ENCODE measurements around the gene DPP6. TPM values are rescaled to one million over a fixed set of nuclear protein-coding genes. Genes with fewer than 3 reads are reported as not detected.

The DPP6 gene
- total and polyA plus RNA-seq, 9 of the 15 experiments (the other 6 are each of a cell fraction or from before 2014, with no cell fraction given), result not detected

GRCh38 chr7:154677454-154677853, 625.3 kb downstream of the DPP6 start:
- intact Hi-C loops (cut with micrococcal nuclease), result loop anchor here (2.0 kb wide), 1 partner anchor 31 kb away; no protein-coding TSS in a partner anchor
- no TSS peak for BruUV-seq (replicated peaks)
- TF ChIP-seq SMAD3 (CRISPR knock-in tag; conservative IDR thresholded peaks at IDR 0.05), result no peak
- TF ChIP-seq RBBP5 (IDR thresholded peaks at IDR 0.05; ENCODE audit: borderline replicate concordance, insufficient read depth, low read length, poor library complexity, severe bottlenecking), result no peak
- TF ChIP-seq PML (IDR thresholded peaks at IDR 0.05; ENCODE audit: low read length), result no peak
- no peak for TF ChIP-seq ARID3B (CRISPR knock-in tag; IDR thresholded peaks at IDR 0.05; ENCODE audit: borderline replicate concordance)
- no peak for TF ChIP-seq CBFB (CRISPR knock-in tag; IDR thresholded peaks at IDR 0.05)
- TF ChIP-seq NFIX (CRISPR knock-in tag; IDR thresholded peaks at IDR 0.05; ENCODE audit: low read depth), result no peak
- TF ChIP-seq ZHX1 (conservative IDR thresholded peaks at IDR 0.05; ENCODE audit: low read length), result no peak
- no peak for TF ChIP-seq ZBTB11 (CRISPR knock-in tag; IDR thresholded peaks at IDR 0.05)
- TF ChIP-seq, protein P1, sequence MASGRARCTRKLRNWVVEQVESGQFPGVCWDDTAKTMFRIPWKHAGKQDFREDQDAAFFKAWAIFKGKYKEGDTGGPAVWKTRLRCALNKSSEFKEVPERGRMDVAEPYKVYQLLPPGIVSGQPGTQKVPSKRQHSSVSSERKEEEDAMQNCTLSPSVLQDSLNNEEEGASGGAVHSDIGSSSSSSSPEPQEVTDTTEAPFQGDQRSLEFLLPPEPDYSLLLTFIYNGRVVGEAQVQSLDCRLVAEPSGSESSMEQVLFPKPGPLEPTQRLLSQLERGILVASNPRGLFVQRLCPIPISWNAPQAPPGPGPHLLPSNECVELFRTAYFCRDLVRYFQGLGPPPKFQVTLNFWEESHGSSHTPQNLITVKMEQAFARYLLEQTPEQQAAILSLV (tag; IDR thresholded peaks at IDR 0.05), result no peak
- no peak for TF ChIP-seq ZNF224 (CRISPR knock-in tag; IDR thresholded peaks at IDR 0.05)
- TF ChIP-seq, protein P2, sequence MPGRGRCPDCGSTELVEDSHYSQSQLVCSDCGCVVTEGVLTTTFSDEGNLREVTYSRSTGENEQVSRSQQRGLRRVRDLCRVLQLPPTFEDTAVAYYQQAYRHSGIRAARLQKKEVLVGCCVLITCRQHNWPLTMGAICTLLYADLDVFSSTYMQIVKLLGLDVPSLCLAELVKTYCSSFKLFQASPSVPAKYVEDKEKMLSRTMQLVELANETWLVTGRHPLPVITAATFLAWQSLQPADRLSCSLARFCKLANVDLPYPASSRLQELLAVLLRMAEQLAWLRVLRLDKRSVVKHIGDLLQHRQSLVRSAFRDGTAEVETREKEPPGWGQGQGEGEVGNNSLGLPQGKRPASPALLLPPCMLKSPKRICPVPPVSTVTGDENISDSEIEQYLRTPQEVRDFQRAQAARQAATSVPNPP (IDR thresholded peaks at IDR 0.05; ENCODE audit: borderline replicate concordance, insufficient read depth, insufficient read length), result no peak

More at GRCh38 chr7:154677454-154677853, 625.3 kb downstream of the DPP6 start:
- H3K27ac ChIP-seq (ENCODE audit: extremely low read depth, low read depth, low read length), result peak overlapping the region; percentile 87
- ChIA-PET CTCF (ENCODE audit: low intra/inter-chr PET ratio) (no interaction called here), POLR2A (interaction anchor here (0.5 to 1.3 kb wide), 3 partner anchors 9 to 526 kb away, joined by 3 read pairs; no protein-coding TSS in a partner anchor)
- no peaks in the 10 kb centered on the region for H3K9me1 ChIP-seq (ENCODE audit: control insufficient read depth, insufficient read depth, low read length)
- H3K4me1 ChIP-seq (replicated peaks in 1 of 2; ENCODE audit: control insufficient read depth in 2 of 2, insufficient read depth in 2 of 2, low read length in 2 of 2), result peaks cover 35 to 62% of the 10 kb centered on the region in 2 experiments
- H4K20me1 ChIP-seq (replicated peaks; ENCODE audit: control insufficient read depth, insufficient read depth, low read length), result no peaks in the 10 kb centered on the region
- H3K4me3 ChIP-seq, result no peak overlapping the region
- in situ Hi-C loops (cut with MboI), result no loop called here
- H3K9ac ChIP-seq (ENCODE audit: insufficient read depth in 1 of 2, low read depth in 2 of 2, low read length in 2 of 2), result peak overlapping the region; percentile 68 to 69
- FAIRE-seq (no peak), ATAC-seq (0 out of 3 replicates have a peak, but pooled peaks have one; percentile 2), DNase-seq (ENCODE audit: extremely low read depth in 1 of 4, low spot score in 3 of 4) (peak; percentile 38 to 69 (median 46))
- 25% methylated on average over 12 of the region's 12 CpGs for WGBS (ENCODE audit: insufficient coverage, low coverage, missing lambda C conversion rate)
- H3K27me3 ChIP-seq (ENCODE audit: control insufficient read depth in 2 of 2, insufficient read depth in 2 of 2, low read length in 2 of 2), result no peaks in the 10 kb centered on the region
- H2AFZ ChIP-seq (ENCODE audit: low read depth, low read length), result peak overlapping the region; percentile 93
- H3K79me2 ChIP-seq (ENCODE audit: control insufficient read depth, insufficient read depth, low read length), result peaks cover 31% of the 10 kb centered on the region
- peaks cover 9% of the 10 kb centered on the region; the same call in 2 of the 3 replicates for H3K36me3 ChIP-seq (ENCODE audit: control insufficient read depth, insufficient read depth, low read length)
- peak overlapping the region; percentile 87 for H3K4me2 ChIP-seq (ENCODE audit: insufficient read depth, low read length)
- peaks cover 10% of the 10 kb centered on the region for H3K9me3 ChIP-seq (replicated peaks; ENCODE audit: control insufficient read depth, insufficient read depth, low read depth, low read length)
